HepG2 (cell line): ENCODE data around the gene ATP5F1E. TPM values are rescaled to one million over a fixed set of nuclear protein-coding genes. Genes with fewer than 3 reads are reported as not detected.

Source experiments
- AKAP8 ChIP-seq: sonication (generic); formaldehyde crosslinking; IDR thresholded peaks from 2 replicates; pipeline ENCODE4 v1.5.1; 2020; ENCODE audit warnings: mild to moderate bottlenecking, missing genetic modification reagents
- ATF2 ChIP-seq: sonication (generic); formaldehyde crosslinking; IDR thresholded peaks from 2 replicates; pipeline ENCODE4 v1.4.0; 2020; ENCODE audit warnings: missing genetic modification reagents
- CHD4 ChIP-seq: fragments of 200-600 bp; sonication (generic); IDR thresholded peaks from 2 replicates; pipeline ENCODE4 v1.7.0; 2017; ENCODE audit warnings: mild to moderate bottlenecking, low read length, borderline replicate concordance
- ERF ChIP-seq: IDR thresholded peaks from 2 replicates; pipeline ENCODE4 v1.6.1; 2018; ENCODE audit warnings: missing biosample characterization, missing genetic modification reagents
- HOXA3 ChIP-seq: sonication (generic); formaldehyde crosslinking; IDR thresholded peaks from 2 replicates; pipeline ENCODE4 v1.5.0; 2020; ENCODE audit warnings: missing genetic modification reagents
- KAT8 ChIP-seq: IDR thresholded peaks from 2 replicates; pipeline ENCODE4 v1.6.1; 2016; ENCODE audit warnings: missing genetic modification reagents, missing compliant biosample characterization
- MYC ChIP-seq: sonication (generic); formaldehyde crosslinking; IDR thresholded peaks from 2 replicates; pipeline ENCODE4 v1.9.0; 2021; ENCODE audit warnings: missing genetic modification reagents, borderline replicate concordance
- NR2F6 ChIP-seq, 2 experiments: IDR thresholded peaks; 2 replicates each; pipeline ENCODE4 v1.6.1; 2016; ENCODE audit warnings: antibody characterized with exemption in 1 of 2, mild to moderate bottlenecking in 1 of 2
- POLR2G ChIP-seq: fragments of 200-400 bp; formaldehyde crosslinking; IDR thresholded peaks from 2 replicates; pipeline ENCODE4 v1.6.1; 2018; ENCODE audit warnings: mild to moderate bottlenecking, low read depth, low read length, moderate library complexity
- SALL1 ChIP-seq: sonication (generic); formaldehyde crosslinking; IDR thresholded peaks from 2 replicates; pipeline ENCODE4 v1.8.0; 2022; ENCODE audit warnings: mild to moderate bottlenecking, missing genetic modification reagents
- SMC3 ChIP-seq: IDR thresholded peaks from 2 replicates; pipeline ENCODE4 v1.6.1; 2011; ENCODE audit warnings: low read length, improper control_type of control experiment
- ZBTB4 ChIP-seq: sonication (generic); formaldehyde crosslinking; IDR thresholded peaks from 2 replicates; pipeline ENCODE4 v1.4.0; 2020; ENCODE audit warnings: missing genetic modification reagents, mild to moderate bottlenecking, borderline replicate concordance
- ZBTB8A ChIP-seq: sonication (generic); formaldehyde crosslinking; IDR thresholded peaks from 2 replicates; pipeline ENCODE4 v1.4.0; 2020; ENCODE audit warnings: mild to moderate bottlenecking, low read depth, missing genetic modification reagents, borderline replicate concordance
- ZFP36 ChIP-seq: fragments of 150-350 bp; IDR thresholded peaks from 2 replicates; pipeline ENCODE4 v1.6.1; 2018; ENCODE audit warnings: borderline replicate concordance, low read length, low read depth; ENCODE audit not compliant: partially characterized antibody
- ZFP82 ChIP-seq: sonication (generic); formaldehyde crosslinking; IDR thresholded peaks from 2 replicates; pipeline ENCODE4 v1.5.1; 2020; ENCODE audit warnings: mild to moderate bottlenecking, missing genetic modification reagents, borderline replicate concordance
- ZMYM2 ChIP-seq: sonication (generic); formaldehyde crosslinking; IDR thresholded peaks from 2 replicates; pipeline ENCODE4 v1.8.0; 2022; ENCODE audit warnings: mild to moderate bottlenecking, missing genetic modification reagents
- polyA plus RNA-seq, 8 experiments: library from polyadenylated mRNA; depleted of rRNA in 3 of 8; stranded (reverse) in 7 of 8; unstranded in 1 of 8; fragments of >200 nt; fragmentation: Illumina TruSeq in 4 of 8; extraction: Trizol in 4 of 8; gene quantifications; 2 replicates each; pipeline versions ENCODE4 v1.2.1 to v1.2.3, GENCODE V29; 2011 to 2016; ENCODE audit warnings: low read depth in 4 of 8, missing spikeins in 1 of 8, mixed read lengths in 1 of 8; ENCODE audit not compliant: insufficient read depth in 1 of 8
- total RNA-seq, 5 experiments: library from RNA; depleted of rRNA; stranded (reverse); fragments of >200 nt; fragmentation: Illumina TruSeq; extraction: Trizol; gene quantifications; 2 replicates each; pipeline ENCODE4 v1.2.3, GENCODE V29; 2016; ENCODE audit warnings: low read depth in 1 of 5
- TF ChIP-seq, protein P1 (sequence below): sonication (generic); formaldehyde crosslinking; IDR thresholded peaks from 2 replicates; pipeline ENCODE4 v1.8.1; 2023; ENCODE audit warnings: missing genetic modification reagents, inconsistent platforms, borderline replicate concordance
- TF ChIP-seq, protein P2 (sequence below): sonication (generic); formaldehyde crosslinking; IDR thresholded peaks from 2 replicates; pipeline ENCODE4 v1.5.0; 2020; ENCODE audit warnings: mild to moderate bottlenecking, missing genetic modification reagents
- TF ChIP-seq, protein P3 (sequence below): sonication (generic); formaldehyde crosslinking; IDR thresholded peaks from 2 replicates; pipeline ENCODE4 v1.4.0; 2020; ENCODE audit warnings: mild to moderate bottlenecking, missing genetic modification reagents

The ATP5F1E gene
- total and polyA plus RNA-seq, 2 of the 13 experiments (the other 11 are each of a cell fraction or from before 2014, with no cell fraction given), result 121 to 134 TPM

DNA sequence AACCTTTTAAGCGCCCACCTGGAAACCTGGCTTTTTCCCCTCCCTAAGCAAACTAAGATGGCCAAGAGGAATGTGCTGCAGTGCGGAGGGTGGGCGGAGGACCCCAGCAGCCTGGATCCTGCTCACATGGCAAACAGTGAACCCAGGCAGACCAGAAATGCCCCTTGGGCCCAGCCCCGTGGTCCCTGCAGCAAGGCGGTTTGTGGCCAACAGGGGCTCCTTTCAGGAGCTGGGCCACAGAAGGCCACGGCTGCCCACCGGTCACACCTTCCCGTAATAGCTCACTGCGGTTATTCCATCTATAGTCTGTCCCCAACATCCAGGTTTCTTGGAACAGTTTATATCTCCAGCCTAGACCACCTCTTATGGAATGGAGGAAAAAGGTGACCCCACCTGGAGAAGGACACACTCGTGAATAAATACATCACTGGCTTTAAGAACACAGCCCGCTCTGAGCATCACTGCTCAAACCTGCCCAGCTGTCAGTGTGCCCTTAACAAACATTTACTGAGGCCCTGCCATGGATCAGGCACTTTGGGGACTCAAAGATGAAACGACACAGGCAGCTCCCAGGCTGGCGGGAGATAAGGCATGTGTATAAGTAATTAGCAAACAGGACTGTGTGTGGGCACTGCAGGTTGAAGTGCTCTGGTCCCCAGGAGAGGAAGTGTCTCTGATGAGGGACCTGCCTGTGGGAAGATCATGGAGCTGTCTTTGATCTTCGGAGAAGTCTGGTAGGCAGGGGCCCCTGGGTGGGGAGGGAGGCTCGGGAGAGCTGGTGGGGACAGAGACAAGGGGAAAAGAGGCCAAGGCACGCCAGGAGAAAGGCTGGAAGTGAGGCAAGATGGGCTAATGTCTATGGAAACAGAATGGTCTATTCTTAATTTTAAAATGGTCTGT, 16.1 kb downstream of the ATP5F1E start (continued):
- TF ChIP-seq POLR2G (peak; percentile 45; the same call in 1 of the 2 replicates), AKAP8 (peak; percentile 58; the same call in 1 of the 2 replicates), ZMYM2 (CRISPR knock-in tag) (peak; percentile 70; the same call in 1 of the 2 replicates), SALL1 (CRISPR knock-in tag) (peak; percentile 96), ZBTB4 (CRISPR knock-in tag) (no peak), SMC3 (no peak), CHD4 (no peak), ZFP36 (no peak), KAT8 (peak; percentile 44; the same call in 1 of the 2 replicates), MYC (CRISPR knock-in tag) (peak; percentile 88; the same call in 1 of the 2 replicates), HOXA3 (CRISPR knock-in tag) (peak; percentile 92), ZFP82 (CRISPR knock-in tag) (no peak), ZBTB8A (CRISPR knock-in tag) (no peak; the same call in 1 of the 2 replicates), ATF2 (CRISPR knock-in tag) (peak; percentile 74; the same call in 1 of the 2 replicates), NR2F6 (IDR thresholded peaks at IDR 0.05) (peak; percentile 82), NR2F6 (CRISPR knock-in tag; IDR thresholded peaks at IDR 0.05) (peak; percentile 88), ERF (CRISPR knock-in tag) (peak; percentile 82)
- TF ChIP-seq, protein P1, sequence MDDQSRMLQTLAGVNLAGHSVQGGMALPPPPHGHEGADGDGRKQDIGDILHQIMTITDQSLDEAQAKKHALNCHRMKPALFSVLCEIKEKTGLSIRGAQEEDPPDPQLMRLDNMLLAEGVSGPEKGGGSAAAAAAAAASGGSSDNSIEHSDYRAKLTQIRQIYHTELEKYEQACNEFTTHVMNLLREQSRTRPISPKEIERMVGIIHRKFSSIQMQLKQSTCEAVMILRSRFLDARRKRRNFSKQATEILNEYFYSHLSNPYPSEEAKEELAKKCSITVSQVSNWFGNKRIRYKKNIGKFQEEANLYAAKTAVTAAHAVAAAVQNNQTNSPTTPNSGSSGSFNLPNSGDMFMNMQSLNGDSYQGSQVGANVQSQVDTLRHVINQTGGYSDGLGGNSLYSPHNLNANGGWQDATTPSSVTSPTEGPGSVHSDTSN, result no peak
- TF ChIP-seq, protein P2, sequence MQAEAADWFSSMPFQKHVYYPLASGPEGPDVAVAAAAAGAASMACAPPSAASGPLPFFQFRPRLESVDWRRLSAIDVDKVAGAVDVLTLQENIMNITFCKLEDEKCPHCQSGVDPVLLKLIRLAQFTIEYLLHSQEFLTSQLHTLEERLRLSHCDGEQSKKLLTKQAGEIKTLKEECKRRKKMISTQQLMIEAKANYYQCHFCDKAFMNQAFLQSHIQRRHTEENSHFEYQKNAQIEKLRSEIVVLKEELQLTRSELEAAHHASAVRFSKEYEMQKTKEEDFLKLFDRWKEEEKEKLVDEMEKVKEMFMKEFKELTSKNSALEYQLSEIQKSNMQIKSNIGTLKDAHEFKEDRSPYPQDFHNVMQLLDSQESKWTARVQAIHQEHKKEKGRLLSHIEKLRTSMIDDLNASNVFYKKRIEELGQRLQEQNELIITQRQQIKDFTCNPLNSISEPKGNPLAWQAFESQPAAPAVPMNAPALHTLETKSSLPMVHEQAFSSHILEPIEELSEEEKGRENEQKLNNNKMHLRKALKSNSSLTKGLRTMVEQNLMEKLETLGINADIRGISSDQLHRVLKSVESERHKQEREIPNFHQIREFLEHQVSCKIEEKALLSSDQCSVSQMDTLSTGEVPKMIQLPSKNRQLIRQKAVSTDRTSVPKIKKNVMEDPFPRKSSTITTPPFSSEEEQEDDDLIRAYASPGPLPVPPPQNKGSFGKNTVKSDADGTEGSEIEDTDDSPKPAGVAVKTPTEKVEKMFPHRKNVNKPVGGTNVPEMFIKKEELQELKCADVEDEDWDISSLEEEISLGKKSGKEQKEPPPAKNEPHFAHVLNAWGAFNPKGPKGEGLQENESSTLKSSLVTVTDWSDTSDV (CRISPR knock-in tag), result peak; percentile 91; the same call in 1 of the 2 replicates
- TF ChIP-seq, protein P3, sequence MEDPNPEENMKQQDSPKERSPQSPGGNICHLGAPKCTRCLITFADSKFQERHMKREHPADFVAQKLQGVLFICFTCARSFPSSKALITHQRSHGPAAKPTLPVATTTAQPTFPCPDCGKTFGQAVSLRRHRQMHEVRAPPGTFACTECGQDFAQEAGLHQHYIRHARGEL, result no peak
